ENCODE measurements around the gene FNBP1. TPM values are rescaled to one million over a fixed set of nuclear protein-coding genes. Genes with fewer than 3 reads are reported as not detected.

FNBP1 gene
- total and polyA plus RNA-seq, 2 of the 8 experiments (the other 6 are each of a cell fraction or from before 2014, with no cell fraction given): 7.2 to 40.9 TPM

DNA sequence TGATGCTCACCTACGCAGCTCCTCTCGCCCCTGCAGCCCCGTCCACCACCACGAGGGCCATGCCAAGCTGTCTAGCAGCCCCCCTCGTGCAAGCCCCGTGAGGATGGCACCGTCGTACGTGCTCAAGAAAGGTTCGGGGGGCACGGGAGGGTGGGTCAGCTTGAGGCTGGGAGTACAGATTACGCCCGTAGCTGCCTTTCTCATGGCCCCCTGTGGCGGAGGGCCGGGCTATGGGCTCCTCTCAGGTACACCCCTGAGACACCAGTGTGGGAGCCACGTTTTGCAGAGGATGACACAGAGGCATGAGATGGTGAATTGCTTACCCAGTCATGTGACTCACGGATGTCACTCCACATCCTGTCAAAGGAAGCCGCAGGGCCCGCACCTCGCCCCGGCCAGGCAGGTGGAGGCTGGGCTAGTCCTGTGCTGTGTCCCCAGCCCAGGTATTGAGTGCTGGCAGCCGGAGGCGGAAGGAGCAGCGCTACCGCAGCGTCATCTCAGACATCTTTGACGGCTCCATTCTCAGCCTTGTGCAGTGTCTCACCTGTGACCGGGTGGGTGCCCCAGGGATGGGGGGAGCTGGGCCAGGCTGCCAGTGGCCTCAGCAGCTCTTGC lies 174.0 kb downstream of the FNBP1 start (continued):
- TF ChIP-seq, protein P1, sequence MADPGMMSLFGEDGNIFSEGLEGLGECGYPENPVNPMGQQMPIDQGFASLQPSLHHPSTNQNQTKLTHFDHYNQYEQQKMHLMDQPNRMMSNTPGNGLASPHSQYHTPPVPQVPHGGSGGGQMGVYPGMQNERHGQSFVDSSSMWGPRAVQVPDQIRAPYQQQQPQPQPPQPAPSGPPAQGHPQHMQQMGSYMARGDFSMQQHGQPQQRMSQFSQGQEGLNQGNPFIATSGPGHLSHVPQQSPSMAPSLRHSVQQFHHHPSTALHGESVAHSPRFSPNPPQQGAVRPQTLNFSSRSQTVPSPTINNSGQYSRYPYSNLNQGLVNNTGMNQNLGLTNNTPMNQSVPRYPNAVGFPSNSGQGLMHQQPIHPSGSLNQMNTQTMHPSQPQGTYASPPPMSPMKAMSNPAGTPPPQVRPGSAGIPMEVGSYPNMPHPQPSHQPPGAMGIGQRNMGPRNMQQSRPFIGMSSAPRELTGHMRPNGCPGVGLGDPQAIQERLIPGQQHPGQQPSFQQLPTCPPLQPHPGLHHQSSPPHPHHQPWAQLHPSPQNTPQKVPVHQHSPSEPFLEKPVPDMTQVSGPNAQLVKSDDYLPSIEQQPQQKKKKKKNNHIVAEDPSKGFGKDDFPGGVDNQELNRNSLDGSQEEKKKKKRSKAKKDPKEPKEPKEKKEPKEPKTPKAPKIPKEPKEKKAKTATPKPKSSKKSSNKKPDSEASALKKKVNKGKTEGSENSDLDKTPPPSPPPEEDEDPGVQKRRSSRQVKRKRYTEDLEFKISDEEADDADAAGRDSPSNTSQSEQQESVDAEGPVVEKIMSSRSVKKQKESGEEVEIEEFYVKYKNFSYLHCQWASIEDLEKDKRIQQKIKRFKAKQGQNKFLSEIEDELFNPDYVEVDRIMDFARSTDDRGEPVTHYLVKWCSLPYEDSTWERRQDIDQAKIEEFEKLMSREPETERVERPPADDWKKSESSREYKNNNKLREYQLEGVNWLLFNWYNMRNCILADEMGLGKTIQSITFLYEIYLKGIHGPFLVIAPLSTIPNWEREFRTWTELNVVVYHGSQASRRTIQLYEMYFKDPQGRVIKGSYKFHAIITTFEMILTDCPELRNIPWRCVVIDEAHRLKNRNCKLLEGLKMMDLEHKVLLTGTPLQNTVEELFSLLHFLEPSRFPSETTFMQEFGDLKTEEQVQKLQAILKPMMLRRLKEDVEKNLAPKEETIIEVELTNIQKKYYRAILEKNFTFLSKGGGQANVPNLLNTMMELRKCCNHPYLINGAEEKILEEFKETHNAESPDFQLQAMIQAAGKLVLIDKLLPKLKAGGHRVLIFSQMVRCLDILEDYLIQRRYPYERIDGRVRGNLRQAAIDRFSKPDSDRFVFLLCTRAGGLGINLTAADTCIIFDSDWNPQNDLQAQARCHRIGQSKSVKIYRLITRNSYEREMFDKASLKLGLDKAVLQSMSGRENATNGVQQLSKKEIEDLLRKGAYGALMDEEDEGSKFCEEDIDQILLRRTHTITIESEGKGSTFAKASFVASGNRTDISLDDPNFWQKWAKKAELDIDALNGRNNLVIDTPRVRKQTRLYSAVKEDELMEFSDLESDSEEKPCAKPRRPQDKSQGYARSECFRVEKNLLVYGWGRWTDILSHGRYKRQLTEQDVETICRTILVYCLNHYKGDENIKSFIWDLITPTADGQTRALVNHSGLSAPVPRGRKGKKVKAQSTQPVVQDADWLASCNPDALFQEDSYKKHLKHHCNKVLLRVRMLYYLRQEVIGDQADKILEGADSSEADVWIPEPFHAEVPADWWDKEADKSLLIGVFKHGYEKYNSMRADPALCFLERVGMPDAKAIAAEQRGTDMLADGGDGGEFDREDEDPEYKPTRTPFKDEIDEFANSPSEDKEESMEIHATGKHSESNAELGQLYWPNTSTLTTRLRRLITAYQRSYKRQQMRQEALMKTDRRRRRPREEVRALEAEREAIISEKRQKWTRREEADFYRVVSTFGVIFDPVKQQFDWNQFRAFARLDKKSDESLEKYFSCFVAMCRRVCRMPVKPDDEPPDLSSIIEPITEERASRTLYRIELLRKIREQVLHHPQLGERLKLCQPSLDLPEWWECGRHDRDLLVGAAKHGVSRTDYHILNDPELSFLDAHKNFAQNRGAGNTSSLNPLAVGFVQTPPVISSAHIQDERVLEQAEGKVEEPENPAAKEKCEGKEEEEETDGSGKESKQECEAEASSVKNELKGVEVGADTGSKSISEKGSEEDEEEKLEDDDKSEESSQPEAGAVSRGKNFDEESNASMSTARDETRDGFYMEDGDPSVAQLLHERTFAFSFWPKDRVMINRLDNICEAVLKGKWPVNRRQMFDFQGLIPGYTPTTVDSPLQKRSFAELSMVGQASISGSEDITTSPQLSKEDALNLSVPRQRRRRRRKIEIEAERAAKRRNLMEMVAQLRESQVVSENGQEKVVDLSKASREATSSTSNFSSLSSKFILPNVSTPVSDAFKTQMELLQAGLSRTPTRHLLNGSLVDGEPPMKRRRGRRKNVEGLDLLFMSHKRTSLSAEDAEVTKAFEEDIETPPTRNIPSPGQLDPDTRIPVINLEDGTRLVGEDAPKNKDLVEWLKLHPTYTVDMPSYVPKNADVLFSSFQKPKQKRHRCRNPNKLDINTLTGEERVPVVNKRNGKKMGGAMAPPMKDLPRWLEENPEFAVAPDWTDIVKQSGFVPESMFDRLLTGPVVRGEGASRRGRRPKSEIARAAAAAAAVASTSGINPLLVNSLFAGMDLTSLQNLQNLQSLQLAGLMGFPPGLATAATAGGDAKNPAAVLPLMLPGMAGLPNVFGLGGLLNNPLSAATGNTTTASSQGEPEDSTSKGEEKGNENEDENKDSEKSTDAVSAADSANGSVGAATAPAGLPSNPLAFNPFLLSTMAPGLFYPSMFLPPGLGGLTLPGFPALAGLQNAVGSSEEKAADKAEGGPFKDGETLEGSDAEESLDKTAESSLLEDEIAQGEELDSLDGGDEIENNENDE (IDR thresholded peaks at IDR 0.05; ENCODE audit: insufficient replicate concordance, low read length): no peak
- TF ChIP-seq SIN3A (conservative IDR thresholded peaks at IDR 0.05 in 1 of 2, IDR thresholded peaks at IDR 0.05 in 1 of 2; ENCODE audit: low read depth in 1 of 2, low read length in 2 of 2): no peak
- TF ChIP-seq RNF2 (IDR thresholded peaks at IDR 0.05; ENCODE audit: borderline replicate concordance, low read depth, low read length, missing control alignments, poor library complexity, severe bottlenecking): no peak
- TF ChIP-seq TEAD4 (IDR thresholded peaks at IDR 0.05; ENCODE audit: low read depth, low read length): no peak
